ENCODE results near the gene FABP3. TPM values are rescaled to one million over a fixed set of nuclear protein-coding genes. Genes with fewer than 3 reads are reported as not detected.
"Not testable (repeated sequence)": the region's sequence is repeated elsewhere in the genome, so short reads cannot be mapped to it uniquely, and the experiment has no call there.

FABP3 gene
- total and polyA plus RNA-seq, 2 experiments from 2014 or later: 19.3 to 50.2 TPM

DNA sequence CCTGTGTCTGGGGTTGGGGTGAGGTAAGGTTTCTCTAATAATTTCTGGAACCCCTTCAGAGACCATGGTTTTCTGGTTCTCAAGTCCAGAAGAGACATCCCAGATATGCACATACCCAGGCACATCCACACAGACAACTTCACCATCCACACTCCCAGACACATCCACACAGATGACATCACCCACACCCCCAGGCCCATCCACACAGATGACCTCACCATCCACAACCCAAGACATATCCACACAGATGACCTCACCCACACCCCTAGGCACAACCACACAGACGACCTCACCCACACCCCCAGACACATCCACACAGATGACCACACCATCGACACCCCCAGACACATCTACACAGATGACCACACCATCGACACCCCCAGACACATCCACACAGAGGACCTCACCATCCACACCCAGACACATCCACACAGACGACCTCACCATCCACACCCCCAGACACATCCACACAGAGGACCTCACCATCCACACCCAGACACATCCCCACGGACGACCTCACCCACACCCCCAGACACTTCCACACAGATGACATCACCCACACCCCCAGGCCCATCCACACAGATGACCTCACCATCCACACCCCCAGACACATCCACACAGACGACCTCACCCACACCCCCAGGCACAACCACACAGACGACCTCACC lies 13.8 kb upstream of the FABP3 start:
- not testable (repeated sequence) for H3K4me3 Mint-ChIP-seq; H3K4me2 ChIP-seq; H3K36me3 Mint-ChIP-seq (ENCODE audit: low read depth); H3K27ac ChIP-seq (ENCODE audit: low read depth); H4K20me1 ChIP-seq (replicated peaks; ENCODE audit: insufficient read depth); H2AFZ ChIP-seq; H3K9me3 Mint-ChIP-seq; H3K36me3 ChIP-seq (ENCODE audit: insufficient read depth); H3K4me1 ChIP-seq (ENCODE audit: insufficient read depth); H3K4me3 ChIP-seq; H3K27ac Mint-ChIP-seq; H3K9me2 ChIP-seq (ENCODE audit: insufficient read depth); H3K79me2 ChIP-seq (replicated peaks; ENCODE audit: insufficient read depth); H3F3A ChIP-seq (replicated peaks; ENCODE audit: low read depth); DNase-seq (ENCODE audit: low spot score); H3K27me3 ChIP-seq (ENCODE audit: insufficient read depth); ATAC-seq; H3K4me1 Mint-ChIP-seq; H3K27me3 Mint-ChIP-seq (ENCODE audit: insufficient read depth, low read depth, poor library complexity)

GRCh38 chr1:31383967-31384366 lies 11.1 kb upstream of the FABP3 start:
- no peaks in the 10 kb centered on the region for H3K4me1 ChIP-seq (ENCODE audit: insufficient read depth)
- no peaks in the 10 kb centered on the region for H3K79me2 ChIP-seq (replicated peaks; ENCODE audit: insufficient read depth)
- H3K36me3 ChIP-seq (ENCODE audit: insufficient read depth): no peaks in the 10 kb centered on the region
- no peak overlapping the region for H3K4me2 ChIP-seq
- no peaks in the 10 kb centered on the region for H3K9me3 Mint-ChIP-seq
- no peak overlapping the region for H2AFZ ChIP-seq
- H3K27me3 Mint-ChIP-seq (ENCODE audit: insufficient read depth, low read depth, poor library complexity): peaks cover 16% of the 10 kb centered on the region
- H3F3A ChIP-seq (replicated peaks; ENCODE audit: low read depth): no peaks in the 10 kb centered on the region
- no peak overlapping the region for H3K27ac ChIP-seq (ENCODE audit: low read depth)
- H3K4me1 Mint-ChIP-seq: peaks cover 11% of the 10 kb centered on the region; the same call in 2 of the 3 replicates
- no peak overlapping the region for H3K27ac Mint-ChIP-seq
- no peaks in the 10 kb centered on the region for H3K27me3 ChIP-seq (ENCODE audit: insufficient read depth)
- TF ChIP-seq ETS1 (IDR thresholded peaks at IDR 0.05) (no peak), POLR2AphosphoS5 (IDR thresholded peaks at IDR 0.05; ENCODE audit: low read depth) (no peak), EZH2phosphoT487 (IDR thresholded peaks at IDR 0.05; ENCODE audit: unreplicated experiment) (no peak), CTCF (conservative IDR thresholded peaks at IDR 0.05; ENCODE audit: low read depth in 2 of 2) (no peak), JUNB (IDR thresholded peaks at IDR 0.05; ENCODE audit: unreplicated experiment) (no peak), CREB1 (CRISPR knock-in tag; IDR thresholded peaks at IDR 0.05; ENCODE audit: low read depth) (no peak), ZNF331 (CRISPR knock-in tag; IDR thresholded peaks at IDR 0.05; ENCODE audit: low read depth) (no peak), NANOG (IDR thresholded peaks at IDR 0.05; ENCODE audit: borderline replicate concordance) (no peak), ZNF114 (CRISPR knock-in tag; IDR thresholded peaks at IDR 0.05) (no peak)
- H3K4me3 ChIP-seq: no peak overlapping the region
- ATAC-seq (no peak), DNase-seq (ENCODE audit: low spot score) (no peak)
- no peaks in the 10 kb centered on the region for H3K9me2 ChIP-seq (ENCODE audit: insufficient read depth)
- H3K36me3 Mint-ChIP-seq (ENCODE audit: low read depth): no peaks in the 10 kb centered on the region
- H4K20me1 ChIP-seq (replicated peaks; ENCODE audit: insufficient read depth): no peaks in the 10 kb centered on the region
- H3K4me3 Mint-ChIP-seq: no peak overlapping the region
